ENCODE results near the gene GC.

DNA sequence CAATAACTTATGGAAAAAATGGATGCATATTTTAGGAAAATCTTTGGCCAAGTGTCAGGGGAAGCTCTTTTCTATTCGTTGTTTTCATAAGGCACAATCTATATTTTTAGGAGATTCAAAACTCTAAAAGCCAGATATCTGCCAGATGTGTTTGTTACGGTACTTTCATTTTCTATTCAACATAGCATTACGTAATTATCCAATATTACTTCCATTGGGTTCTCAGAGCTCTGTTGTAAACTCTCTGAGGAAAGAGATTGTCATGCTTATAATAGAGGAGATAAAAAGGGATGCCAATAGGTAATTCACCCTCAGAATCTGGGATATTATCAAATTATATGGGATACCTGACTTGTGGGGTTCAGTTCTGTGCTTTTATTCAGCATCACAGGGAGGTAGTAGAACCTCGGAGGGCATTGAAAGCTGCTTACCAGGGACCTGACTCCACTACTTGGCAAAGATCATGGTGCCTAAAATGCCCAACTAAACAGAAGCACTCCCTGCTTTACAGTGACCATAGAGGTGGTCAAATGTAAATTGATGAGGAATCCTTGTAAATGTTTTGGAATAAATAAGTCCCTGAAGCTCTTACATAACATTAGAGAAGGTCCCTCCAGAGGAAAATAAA, 32.9 kb upstream of the GC start:
- TF ChIP-seq POLR2A (IDR thresholded peaks at IDR 0.05; ENCODE audit: control extremely low read depth in 1 of 2, low read depth in 2 of 2, low read length in 2 of 2) (no peak), POLR2AphosphoS5 (IDR thresholded peaks at IDR 0.05; ENCODE audit: low read depth, low read length) (no peak), GABPA (IDR thresholded peaks at IDR 0.05; ENCODE audit: borderline replicate concordance, insufficient read depth, low read length) (no peak), RAD21 (IDR thresholded peaks at IDR 0.05 in 1 of 2, conservative IDR thresholded peaks at IDR 0.05 in 1 of 2; ENCODE audit: low read depth in 2 of 2, low read length in 2 of 2) (no peak), SIN3A (conservative IDR thresholded peaks at IDR 0.05 in 1 of 2, IDR thresholded peaks at IDR 0.05 in 1 of 2; ENCODE audit: low read depth in 1 of 2, low read length in 2 of 2) (no peak), JUND (IDR thresholded peaks at IDR 0.05; ENCODE audit: low read length) (no peak), EP300 (IDR thresholded peaks at IDR 0.05; ENCODE audit: borderline replicate concordance in 1 of 2, low read depth in 2 of 2, low read length in 2 of 2) (no peak), SUZ12 (IDR thresholded peaks at IDR 0.05; ENCODE audit: low read length) (no peak), RBBP5 (IDR thresholded peaks at IDR 0.05; ENCODE audit: borderline replicate concordance, low read depth, low read length) (no peak), CEBPB (IDR thresholded peaks at IDR 0.05; ENCODE audit: low read depth, low read length) (no peak), YY1 (IDR thresholded peaks at IDR 0.05; ENCODE audit: low read depth, low read length) (no peak)
- TF ChIP-seq, protein P1, sequence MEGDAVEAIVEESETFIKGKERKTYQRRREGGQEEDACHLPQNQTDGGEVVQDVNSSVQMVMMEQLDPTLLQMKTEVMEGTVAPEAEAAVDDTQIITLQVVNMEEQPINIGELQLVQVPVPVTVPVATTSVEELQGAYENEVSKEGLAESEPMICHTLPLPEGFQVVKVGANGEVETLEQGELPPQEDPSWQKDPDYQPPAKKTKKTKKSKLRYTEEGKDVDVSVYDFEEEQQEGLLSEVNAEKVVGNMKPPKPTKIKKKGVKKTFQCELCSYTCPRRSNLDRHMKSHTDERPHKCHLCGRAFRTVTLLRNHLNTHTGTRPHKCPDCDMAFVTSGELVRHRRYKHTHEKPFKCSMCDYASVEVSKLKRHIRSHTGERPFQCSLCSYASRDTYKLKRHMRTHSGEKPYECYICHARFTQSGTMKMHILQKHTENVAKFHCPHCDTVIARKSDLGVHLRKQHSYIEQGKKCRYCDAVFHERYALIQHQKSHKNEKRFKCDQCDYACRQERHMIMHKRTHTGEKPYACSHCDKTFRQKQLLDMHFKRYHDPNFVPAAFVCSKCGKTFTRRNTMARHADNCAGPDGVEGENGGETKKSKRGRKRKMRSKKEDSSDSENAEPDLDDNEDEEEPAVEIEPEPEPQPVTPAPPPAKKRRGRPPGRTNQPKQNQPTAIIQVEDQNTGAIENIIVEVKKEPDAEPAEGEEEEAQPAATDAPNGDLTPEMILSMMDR (IDR thresholded peaks at IDR 0.05; ENCODE audit: control extremely low read depth in 1 of 3, insufficient read depth in 1 of 3, low read depth in 1 of 3, low read length in 3 of 3): no peak

Data from H1 (cell line).